Stimulated activated naive CD8-positive, alpha-beta T cell treated with anti-CD3 and anti-CD28 coated beads, Interleukin-15, Interleukin-2, amounts not matched to agents 100 ng/mL and 50 ng/mL, for 24 hours (primary cell): ENCODE measurements around the gene REEP2.
A peak's percentile ranks its signal among the peaks of the same experiment; 100 is the strongest.
"Not testable (repeated sequence)": the region's sequence is repeated elsewhere in the genome, so short reads cannot be mapped to it uniquely, and the experiment has no call there.

Experiments used
- H3K27ac Mint-ChIP-seq: one replicate; pipeline ENCODE4 v1.8.0; 2021; ENCODE audit warnings: mild to moderate bottlenecking, mixed read lengths
- H3K27me3 Mint-ChIP-seq: one replicate; pipeline ENCODE4 v1.8.0; 2021; ENCODE audit warnings: mixed read lengths
- H3K36me3 Mint-ChIP-seq: one replicate; pipeline ENCODE4 v1.8.0; 2021; ENCODE audit warnings: low read depth, mixed read lengths
- H3K4me1 Mint-ChIP-seq: one replicate; pipeline ENCODE4 v1.8.0; 2021; ENCODE audit warnings: low read depth, mixed read lengths
- H3K4me3 Mint-ChIP-seq: one replicate; pipeline ENCODE4 v1.8.0; 2021; ENCODE audit warnings: mild to moderate bottlenecking, mixed read lengths
- H3K9me3 Mint-ChIP-seq: one replicate; pipeline ENCODE4 v1.8.0; 2021; ENCODE audit warnings: mixed read lengths

The REEP2 gene

DNA sequence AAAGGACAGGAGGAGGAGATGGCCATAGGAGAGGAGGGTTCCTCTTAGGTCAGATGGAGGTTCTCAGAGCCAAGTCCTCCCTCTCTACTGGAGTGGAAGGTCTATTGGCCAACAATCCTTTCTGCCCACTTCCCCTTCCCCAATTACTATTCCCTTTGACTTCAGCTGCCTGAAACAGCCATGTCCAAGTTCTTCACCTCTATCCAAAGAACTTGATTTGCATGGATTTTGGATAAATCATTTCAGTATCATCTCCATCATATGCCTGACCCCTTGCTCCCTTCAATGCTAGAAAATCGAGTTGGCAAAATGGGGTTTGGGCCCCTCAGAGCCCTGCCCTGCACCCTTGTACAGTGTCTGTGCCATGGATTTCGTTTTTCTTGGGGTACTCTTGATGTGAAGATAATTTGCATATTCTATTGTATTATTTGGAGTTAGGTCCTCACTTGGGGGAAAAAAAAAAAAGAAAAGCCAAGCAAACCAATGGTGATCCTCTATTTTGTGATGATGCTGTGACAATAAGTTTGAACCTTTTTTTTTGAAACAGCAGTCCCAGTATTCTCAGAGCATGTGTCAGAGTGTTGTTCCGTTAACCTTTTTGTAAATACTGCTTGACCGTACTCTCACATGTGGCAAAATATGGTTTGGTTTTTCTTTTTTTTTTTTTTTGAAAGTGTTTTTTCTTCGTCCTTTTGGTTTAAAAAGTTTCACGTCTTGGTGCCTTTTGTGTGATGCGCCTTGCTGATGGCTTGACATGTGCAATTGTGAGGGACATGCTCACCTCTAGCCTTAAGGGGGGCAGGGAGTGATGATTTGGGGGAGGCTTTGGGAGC, 29.5 kb downstream of the REEP2 start:
- H3K36me3 Mint-ChIP-seq = peaks cover 25% of the 10 kb centered on the region
- no peaks in the 10 kb centered on the region for H3K27me3 Mint-ChIP-seq
- H3K4me3 Mint-ChIP-seq = peak overlapping the region; percentile 82
- H3K9me3 Mint-ChIP-seq = no peaks in the 10 kb centered on the region
- H3K27ac Mint-ChIP-seq = peak overlapping the region; percentile 56
- H3K4me1 Mint-ChIP-seq = peaks cover 30% of the 10 kb centered on the region

DNA sequence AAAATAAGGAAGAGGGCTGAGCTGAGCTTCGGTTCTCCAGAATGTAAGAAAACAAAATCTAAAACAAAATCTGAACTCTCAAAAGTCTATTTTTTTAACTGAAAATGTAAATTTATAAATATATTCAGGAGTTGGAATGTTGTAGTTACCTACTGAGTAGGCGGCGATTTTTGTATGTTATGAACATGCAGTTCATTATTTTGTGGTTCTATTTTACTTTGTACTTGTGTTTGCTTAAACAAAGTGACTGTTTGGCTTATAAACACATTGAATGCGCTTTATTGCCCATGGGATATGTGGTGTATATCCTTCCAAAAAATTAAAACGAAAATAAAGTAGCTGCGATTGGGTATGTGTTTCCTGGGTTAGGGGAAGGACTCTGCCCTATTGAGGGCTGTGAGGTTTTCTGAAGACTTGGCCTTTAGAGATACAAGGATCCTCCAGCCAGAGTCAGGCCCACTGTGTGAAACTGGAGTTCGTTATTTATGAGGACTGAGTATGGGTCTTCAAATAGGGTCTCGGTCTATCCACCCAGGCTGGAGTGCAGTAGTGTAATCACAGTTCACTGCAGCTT, 30.2 kb downstream of the REEP2 start:
- H3K9me3 Mint-ChIP-seq = no peaks in the 10 kb centered on the region
- peaks cover 25% of the 10 kb centered on the region for H3K4me1 Mint-ChIP-seq
- H3K27ac Mint-ChIP-seq = no peak overlapping the region
- H3K4me3 Mint-ChIP-seq = peak overlapping the region; percentile 82
- no peaks in the 10 kb centered on the region for H3K27me3 Mint-ChIP-seq
- H3K36me3 Mint-ChIP-seq = peaks cover 25% of the 10 kb centered on the region

DNA sequence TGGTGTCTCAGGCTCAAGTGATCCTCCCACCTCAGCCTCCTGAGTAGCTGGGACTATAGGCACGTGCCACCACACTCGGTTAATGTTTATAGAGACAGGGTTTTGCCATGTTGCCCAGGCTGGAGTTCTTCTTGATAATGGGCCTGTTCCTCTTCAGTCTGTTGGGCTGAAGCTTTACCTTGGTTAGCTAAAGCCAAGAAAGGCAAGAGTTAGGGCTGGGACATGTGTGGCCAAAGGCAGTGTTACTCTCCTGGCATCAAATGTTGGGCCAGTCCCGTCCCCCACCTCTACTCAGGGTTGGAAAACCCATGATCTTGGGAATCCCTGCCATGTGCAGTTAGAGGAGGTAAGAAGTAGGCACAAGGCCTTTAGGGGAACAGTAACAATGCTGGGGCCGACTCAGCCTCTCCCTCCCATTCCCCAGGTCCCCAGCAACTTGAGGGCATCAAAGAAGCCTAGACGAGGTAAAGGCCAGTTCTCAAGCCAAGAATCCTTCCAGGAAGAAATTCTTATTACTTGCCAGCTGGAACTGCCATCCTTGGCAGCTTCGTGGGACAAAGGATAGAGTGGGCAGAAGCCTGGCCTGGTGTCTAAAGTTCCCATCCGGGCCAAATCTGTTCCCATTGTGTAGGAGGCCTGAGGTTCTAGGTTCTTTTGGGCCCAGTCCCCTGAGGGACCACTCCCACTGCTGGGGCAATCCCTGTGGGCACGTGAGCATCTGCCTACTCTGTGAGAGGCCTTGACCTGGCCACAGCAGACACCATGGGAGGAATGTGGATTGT, 30.9 kb downstream of the REEP2 start:
- Mint-ChIP-seq H3K36me3 (peaks cover 25% of the 10 kb centered on the region), H3K27me3 (no peaks in the 10 kb centered on the region), H3K9me3 (no peaks in the 10 kb centered on the region), H3K27ac (no peak overlapping the region), H3K4me3 (no peak overlapping the region), H3K4me1 (peaks cover 25% of the 10 kb centered on the region)

DNA sequence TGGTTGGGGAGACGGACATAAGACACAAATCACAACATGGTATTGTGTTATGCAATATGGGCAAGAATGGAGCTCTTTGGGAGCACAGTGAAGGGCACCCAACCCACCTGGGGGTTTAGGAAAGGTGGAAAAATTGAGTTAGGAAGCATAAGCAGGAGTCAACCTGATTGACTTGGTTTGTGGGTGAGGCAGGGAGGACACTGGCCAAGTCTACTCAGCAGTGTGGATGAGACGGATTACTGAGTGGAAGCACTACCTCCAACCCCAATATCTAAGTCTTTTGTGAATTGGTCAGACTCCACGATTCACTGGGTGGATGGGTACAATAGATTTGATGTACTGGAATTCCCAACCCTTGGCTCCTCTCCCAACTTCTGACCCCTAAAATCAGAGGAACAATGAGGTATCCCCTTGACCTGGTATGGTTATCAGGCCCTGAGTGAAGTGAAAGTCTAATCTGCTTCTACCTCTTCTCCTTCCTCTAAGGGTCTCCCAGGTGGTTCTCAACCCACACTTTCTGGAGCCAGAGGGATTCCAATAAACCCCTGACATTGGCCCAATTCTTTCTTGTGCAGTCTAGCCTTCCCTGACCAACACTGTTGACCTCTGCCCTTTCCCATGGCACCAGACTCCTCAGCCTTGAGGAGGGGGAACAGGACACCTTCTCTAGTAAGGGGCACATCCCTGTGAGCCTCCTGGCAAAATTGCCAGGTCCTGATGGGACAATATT, 31.6 kb downstream of the REEP2 start:
- peaks cover 25% of the 10 kb centered on the region for H3K36me3 Mint-ChIP-seq
- H3K4me3 Mint-ChIP-seq = no peak overlapping the region
- H3K27ac Mint-ChIP-seq = no peak overlapping the region
- no peaks in the 10 kb centered on the region for H3K9me3 Mint-ChIP-seq
- H3K27me3 Mint-ChIP-seq = no peaks in the 10 kb centered on the region
- peaks cover 25% of the 10 kb centered on the region for H3K4me1 Mint-ChIP-seq

DNA sequence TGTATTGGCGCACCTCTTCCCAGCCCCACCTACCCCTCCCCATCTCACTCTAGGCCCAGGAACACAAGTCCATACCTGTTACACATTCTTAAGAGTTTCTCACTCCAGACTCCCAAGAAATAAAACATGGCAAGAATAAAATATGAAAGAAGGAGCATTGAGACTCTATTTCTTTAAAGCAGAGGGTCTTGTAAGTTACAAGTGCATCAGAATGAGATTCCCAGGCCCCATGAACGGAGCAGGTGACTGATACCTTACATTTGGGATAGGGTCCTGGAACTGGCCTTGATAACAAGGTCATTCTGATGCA, 32.1 kb downstream of the REEP2 start:
- no peak overlapping the region for H3K4me3 Mint-ChIP-seq
- H3K27ac Mint-ChIP-seq = no peak overlapping the region
- peaks cover 25% of the 10 kb centered on the region for H3K4me1 Mint-ChIP-seq
- no peaks in the 10 kb centered on the region for H3K27me3 Mint-ChIP-seq
- peaks cover 25% of the 10 kb centered on the region for H3K36me3 Mint-ChIP-seq
- H3K9me3 Mint-ChIP-seq = no peaks in the 10 kb centered on the region

DNA sequence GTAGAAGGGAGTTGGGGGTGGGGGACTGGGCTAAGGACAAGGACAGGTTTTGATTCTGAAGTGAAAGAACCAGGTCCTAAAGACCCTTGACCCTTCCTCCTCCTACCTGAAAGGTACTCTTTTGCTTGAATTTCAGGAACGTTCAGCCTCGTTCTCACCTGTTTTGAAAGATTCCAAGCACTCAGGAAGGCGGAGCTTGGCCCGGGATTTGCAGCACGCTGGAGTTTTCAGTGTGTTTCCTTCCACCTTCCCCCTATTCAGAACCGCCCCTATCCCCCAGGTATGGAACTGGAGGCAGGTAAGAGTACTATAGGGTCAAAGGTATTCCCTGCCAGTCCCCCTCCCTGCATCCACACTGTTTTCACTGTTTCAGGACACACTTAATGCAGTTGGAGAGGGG, 33.5 kb downstream of the REEP2 start:
- no peaks in the 10 kb centered on the region for H3K27me3 Mint-ChIP-seq
- peaks cover 28% of the 10 kb centered on the region for H3K4me1 Mint-ChIP-seq
- H3K36me3 Mint-ChIP-seq = peaks cover 16% of the 10 kb centered on the region
- no peak overlapping the region for H3K27ac Mint-ChIP-seq
- H3K9me3 Mint-ChIP-seq = no peaks in the 10 kb centered on the region
- no peak overlapping the region for H3K4me3 Mint-ChIP-seq

DNA sequence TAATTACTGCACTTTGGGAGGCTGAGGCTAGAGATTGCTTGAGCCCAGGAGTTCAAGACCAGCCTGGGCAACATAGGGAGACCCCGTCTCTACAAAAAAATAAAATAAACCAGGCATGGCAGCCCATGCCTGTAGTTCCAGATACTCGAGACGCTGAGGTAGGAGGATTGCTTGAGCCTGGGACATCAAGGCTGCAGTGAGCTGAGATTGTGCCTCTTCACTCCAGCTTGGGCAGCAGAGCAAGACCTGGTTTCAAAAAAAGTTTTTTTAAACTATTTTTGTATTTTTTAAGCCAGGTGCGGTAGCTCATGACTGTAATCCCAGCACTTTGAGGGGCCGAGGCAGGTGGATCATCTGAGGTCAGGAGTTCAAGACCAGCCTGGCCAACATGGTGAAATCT, 34.3 kb downstream of the REEP2 start:
- not testable (repeated sequence) for H3K27me3 Mint-ChIP-seq, H3K27ac Mint-ChIP-seq, H3K9me3 Mint-ChIP-seq, H3K4me3 Mint-ChIP-seq, H3K36me3 Mint-ChIP-seq
- H3K4me1 Mint-ChIP-seq = peaks cover 20% of the 10 kb centered on the region

DNA sequence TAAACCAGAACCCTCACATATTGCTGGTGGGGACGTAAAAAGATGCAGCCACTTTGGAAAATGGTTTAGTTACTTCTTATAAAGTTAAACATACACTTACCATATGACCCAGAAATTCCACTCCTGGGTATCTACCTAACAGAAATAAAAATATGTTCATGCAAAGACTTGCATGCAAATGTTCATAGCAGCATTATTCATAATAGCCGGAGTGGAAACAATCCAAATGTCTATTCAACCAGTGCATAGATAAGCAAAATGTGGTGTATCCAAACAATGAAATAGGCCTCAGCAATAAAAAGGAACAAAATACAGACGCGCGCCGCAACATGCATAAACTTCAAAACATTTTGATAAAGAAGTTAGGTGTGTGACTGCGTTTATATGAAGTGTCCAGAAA, 38.1 kb downstream of the REEP2 start:
- peaks cover 13% of the 10 kb centered on the region for H3K4me1 Mint-ChIP-seq
- H3K36me3 Mint-ChIP-seq = no peaks in the 10 kb centered on the region
- H3K4me3 Mint-ChIP-seq = no peak overlapping the region
- H3K9me3 Mint-ChIP-seq = no peaks in the 10 kb centered on the region
- H3K27ac Mint-ChIP-seq = peak overlapping the region; percentile 36
- H3K27me3 Mint-ChIP-seq = peaks cover 5% of the 10 kb centered on the region

DNA sequence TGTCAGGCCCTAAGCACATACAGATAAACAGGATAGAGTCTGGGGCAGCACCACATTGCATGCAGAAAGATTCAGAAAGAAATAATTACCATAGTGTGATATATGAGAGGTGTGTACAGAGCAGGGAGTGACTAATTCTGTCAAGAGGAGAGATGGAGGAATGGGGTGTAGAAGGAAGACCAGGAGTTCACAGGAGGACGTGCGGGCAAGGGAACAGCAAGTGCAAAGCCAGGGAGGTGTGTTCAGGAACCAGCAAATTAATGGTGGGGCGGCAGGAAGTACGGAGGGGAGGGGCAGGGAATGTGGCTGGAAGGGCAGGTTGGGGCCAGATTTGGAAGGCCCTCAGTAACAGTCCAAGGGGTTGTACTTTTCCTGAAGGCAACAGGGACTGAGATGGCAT, 43.8 kb downstream of the REEP2 start:
- Mint-ChIP-seq H3K9me3 (no peaks in the 10 kb centered on the region), H3K36me3 (no peaks in the 10 kb centered on the region), H3K27ac (no peak overlapping the region), H3K4me1 (no peaks in the 10 kb centered on the region), H3K4me3 (no peak overlapping the region), H3K27me3 (peaks cover 5% of the 10 kb centered on the region)

DNA sequence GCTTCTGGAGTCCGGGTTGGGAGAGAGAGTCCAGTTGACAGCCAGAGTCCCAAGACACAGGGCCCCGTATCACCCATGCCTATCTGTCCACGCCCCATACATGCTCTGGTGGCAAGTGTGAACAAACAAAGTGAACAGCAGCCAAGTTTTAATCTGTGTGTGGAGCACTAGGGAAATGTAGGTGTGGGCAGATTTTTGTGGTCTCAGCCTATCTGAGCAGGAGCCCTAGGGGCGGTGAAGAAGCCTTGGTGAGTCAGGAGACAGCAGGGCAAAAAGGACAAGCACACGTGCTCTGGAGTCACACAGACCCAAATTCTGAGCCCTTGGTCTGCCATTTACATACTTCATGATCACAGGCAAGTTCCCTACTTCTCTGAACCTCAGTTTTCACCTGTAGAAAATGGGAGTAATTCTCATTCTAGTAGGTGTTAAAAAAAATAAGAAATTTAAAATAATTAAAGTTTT, 49.7 kb downstream of the REEP2 start:
- H3K36me3 Mint-ChIP-seq = no peaks in the 10 kb centered on the region
- no peak overlapping the region for H3K4me3 Mint-ChIP-seq
- H3K4me1 Mint-ChIP-seq = peaks cover 16% of the 10 kb centered on the region
- no peaks in the 10 kb centered on the region for H3K9me3 Mint-ChIP-seq
- no peak overlapping the region for H3K27ac Mint-ChIP-seq
- peaks cover 21% of the 10 kb centered on the region for H3K27me3 Mint-ChIP-seq

DNA sequence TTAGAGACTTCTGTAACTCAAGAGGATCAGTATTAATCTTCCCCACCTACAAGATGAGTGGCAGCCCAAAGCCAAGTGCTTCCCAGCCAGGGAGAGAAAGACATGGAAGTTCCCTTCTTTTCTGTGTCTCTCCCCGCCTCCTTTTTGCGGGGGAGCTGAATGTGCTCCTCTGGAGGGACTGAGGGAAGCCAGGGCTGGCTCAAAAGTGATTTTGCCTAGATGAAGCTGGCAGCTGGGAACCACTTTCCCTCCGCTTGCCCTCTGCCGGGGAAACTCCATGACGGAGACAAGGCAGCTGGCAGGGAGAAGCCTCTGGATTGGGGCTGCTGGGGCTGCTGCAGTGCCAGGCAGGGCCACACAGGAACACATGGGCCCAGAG, 50.8 kb downstream of the REEP2 start:
- Mint-ChIP-seq H3K9me3 (no peaks in the 10 kb centered on the region), H3K4me1 (peaks cover 16% of the 10 kb centered on the region), H3K4me3 (no peak overlapping the region), H3K36me3 (no peaks in the 10 kb centered on the region), H3K27me3 (peaks cover 21% of the 10 kb centered on the region), H3K27ac (no peak overlapping the region)

DNA sequence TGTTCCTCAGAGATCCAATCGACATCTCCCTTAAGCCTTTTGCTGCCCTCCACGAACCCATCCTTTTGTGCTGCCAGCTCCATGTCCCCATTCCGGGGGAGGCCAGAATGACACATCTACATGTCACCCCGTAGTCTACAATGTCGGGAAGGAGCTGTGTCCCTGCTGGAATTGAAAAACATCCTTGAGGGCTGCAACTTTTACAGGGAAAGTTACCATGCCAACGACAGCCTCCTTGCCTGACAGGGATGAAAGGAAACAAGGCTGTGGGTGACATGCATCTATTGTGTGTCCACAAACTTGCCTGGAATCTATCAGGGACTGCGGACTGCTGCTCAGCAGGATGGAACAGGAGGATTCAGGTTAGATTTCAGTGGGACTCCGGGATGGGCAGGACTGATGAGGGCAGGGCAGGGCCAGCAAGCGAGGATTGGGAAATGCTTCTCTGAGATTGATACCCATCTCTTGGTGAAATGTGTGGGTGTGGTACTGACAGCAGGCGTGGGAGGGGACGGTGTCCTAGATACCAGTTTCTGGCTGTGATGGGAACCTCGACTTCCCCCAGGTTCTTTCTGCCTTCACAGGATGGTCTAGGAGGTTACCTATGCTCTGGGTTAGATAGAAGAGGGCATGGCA, 51.9 kb downstream of the REEP2 start:
- Mint-ChIP-seq H3K27ac (no peak overlapping the region), H3K4me3 (peak overlapping the region; percentile 35), H3K4me1 (peaks cover 16% of the 10 kb centered on the region), H3K9me3 (no peaks in the 10 kb centered on the region), H3K36me3 (no peaks in the 10 kb centered on the region), H3K27me3 (peaks cover 26% of the 10 kb centered on the region)

DNA sequence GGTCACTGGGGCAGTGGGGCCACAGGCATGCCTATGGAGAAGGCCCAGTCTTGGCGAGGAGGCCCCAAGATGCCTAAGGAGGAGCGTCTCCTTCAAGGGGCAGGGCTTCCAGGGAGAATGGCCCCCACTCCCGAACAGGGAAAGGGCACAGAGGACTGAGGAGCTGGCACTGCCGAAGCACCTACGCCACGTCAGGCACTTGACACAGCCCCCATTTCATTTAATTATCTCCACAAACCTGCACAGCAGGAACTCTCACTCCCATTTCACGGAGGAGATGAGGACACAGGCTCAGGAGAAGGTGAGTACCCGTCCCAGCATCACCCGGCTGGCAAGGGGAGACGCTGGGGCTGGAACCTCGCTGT, 52.4 kb downstream of the REEP2 start:
- H3K9me3 Mint-ChIP-seq = no peaks in the 10 kb centered on the region
- no peak overlapping the region for H3K27ac Mint-ChIP-seq
- H3K27me3 Mint-ChIP-seq = peaks cover 26% of the 10 kb centered on the region
- H3K4me3 Mint-ChIP-seq = peak overlapping the region; percentile 35
- no peaks in the 10 kb centered on the region for H3K36me3 Mint-ChIP-seq
- H3K4me1 Mint-ChIP-seq = peaks cover 16% of the 10 kb centered on the region

DNA sequence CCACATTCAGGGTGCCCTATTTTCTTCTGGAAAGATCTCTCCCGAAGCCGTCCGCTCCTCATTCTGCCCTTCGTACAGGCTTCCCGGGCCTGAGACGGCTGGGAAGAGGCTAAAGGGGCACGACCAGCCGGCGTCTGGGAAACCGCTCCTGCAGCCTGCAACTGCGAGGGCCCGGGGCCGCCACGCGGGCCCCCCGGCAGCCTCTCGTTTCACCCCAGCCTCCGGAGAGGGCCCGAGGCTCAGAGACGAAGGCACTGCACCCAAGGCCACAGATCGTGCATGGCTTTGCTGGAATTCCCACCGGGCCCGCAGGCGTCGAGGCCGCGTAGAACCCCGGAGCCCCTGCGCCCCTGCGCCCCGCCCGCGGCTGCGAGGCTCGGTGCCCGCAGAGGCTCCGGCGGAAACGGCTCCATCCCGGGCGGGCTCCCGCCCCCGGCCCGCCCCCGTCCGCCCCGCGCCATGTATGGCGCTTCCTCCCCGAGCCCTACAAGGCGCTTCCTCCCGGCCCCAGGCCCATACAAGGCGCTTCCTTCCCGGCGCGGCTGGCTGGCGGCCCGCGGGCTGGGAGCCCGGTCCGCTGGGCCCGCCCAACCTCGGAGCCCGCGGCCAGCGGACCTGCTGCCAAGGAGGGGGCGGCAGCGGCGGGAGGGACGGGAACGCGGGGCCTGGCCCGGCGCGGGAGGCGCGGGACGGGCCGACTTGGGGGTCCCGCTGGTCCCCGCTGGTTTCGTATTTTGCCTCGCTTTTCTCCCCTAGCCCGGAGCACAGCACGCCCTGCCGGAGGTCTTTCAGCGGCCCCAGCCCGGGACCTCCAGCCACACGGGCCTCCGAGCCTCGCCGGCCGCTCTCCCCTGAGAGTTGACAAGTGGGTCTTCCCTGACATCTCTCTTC, 53.1 kb downstream of the REEP2 start:
- Mint-ChIP-seq H3K4me3 (peak overlapping the region; percentile 86), H3K27me3 (peaks cover 26% of the 10 kb centered on the region), H3K27ac (peak overlapping the region; percentile 79)

More for the DNA sequence above, 53.1 kb downstream of the REEP2 start:
- Mint-ChIP-seq H3K4me1 (peaks cover 16% of the 10 kb centered on the region), H3K9me3 (no peaks in the 10 kb centered on the region), H3K36me3 (no peaks in the 10 kb centered on the region)
